ENCODE data around the gene AUH.
"Not testable (repeated sequence)": the region's sequence is repeated elsewhere in the genome, so short reads cannot be mapped to it uniquely, and the experiment has no call there.

Gene AUH

GRCh38 chr9:91220491-91221135 is 141.1 kb downstream of the AUH start:
- no peak overlapping the region for H3K4me3 ChIP-seq
- no peak overlapping the region for H3K27ac ChIP-seq

- Histone ChIP-seq H3K27ac (no peak overlapping the region), H3K4me3 (no peak overlapping the region)
Observed at GRCh38 chr9:91220021-91220420, 141.7 kb downstream of the AUH start.

DNA sequence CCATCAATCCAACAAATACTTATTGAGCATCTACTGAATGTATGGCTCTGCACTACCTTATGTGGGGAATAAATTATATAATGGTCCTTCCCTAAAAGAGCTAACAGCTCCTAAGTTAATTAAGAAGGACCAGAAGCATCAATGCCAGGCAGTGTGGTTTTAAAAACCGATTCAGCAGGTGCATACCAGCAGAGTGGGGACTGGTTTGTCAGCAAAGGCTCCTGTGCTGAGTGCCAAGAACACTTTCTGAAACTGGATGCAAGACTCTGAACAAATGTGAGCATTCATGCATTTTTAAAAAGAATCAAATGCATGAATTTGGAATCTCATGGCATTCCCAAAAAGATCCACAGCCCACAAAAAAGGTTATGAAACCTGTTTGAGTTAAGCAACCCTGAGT is 142.2 kb downstream of the AUH start:
- H3K4me3 ChIP-seq: no peak overlapping the region
- H3K27ac ChIP-seq: no peak overlapping the region

- no peak overlapping the region for H3K4me3 ChIP-seq
- no peak overlapping the region for H3K27ac ChIP-seq
Observed at GRCh38 chr9:91217388-91217787, 144.3 kb downstream of the AUH start.

DNA sequence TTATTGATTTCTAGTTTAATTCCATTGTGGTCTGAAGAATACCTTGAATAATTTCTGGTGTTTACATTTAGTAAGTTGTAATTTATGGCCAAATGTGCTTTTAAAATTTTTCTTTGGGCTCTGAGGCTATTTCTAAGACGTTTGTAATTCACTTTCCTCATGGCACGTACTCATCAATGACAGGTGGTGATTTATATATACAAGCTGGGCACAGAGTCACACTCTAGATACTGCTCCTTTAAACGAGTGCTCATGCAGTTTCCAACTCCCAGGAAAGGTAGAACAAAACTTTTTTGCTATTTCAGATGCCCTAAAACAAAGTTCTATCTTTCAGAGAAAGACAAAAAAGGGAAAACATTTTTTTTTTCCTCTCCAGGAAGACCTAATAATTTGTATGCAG is 146.9 kb downstream of the AUH start:
- no peak overlapping the region for H3K4me3 ChIP-seq
- no peak overlapping the region for H3K27ac ChIP-seq

DNA sequence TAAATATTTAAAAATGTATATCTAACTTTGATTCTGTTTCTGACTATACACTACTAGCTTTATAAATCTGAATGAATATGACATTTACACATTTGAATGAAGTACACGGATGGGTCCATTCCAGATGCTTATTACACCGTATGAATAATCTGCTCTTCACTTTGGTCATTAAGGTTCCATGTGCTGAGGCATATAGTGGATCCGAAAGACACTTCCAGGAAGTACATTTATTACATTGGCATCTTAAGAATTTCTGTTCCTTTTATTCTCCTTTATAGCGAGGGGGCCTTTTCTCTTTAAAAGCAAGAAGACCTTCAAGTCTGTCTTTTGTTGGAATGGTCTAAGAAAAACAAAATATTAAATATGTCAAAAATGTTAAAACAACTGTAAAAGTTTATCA is 147.6 kb downstream of the AUH start:
- no peak overlapping the region for H3K27ac ChIP-seq

GRCh38 chr9:91212596-91213243 is 149.0 kb downstream of the AUH start:
- peak overlapping the region in 1 of 21 experiments; percentile 59 for H3K27ac ChIP-seq
- no peak overlapping the region for H3K4me3 ChIP-seq

More for the DNA sequence above, 147.6 kb downstream of the AUH start:
- H3K4me3 ChIP-seq: no peak overlapping the region

DNA sequence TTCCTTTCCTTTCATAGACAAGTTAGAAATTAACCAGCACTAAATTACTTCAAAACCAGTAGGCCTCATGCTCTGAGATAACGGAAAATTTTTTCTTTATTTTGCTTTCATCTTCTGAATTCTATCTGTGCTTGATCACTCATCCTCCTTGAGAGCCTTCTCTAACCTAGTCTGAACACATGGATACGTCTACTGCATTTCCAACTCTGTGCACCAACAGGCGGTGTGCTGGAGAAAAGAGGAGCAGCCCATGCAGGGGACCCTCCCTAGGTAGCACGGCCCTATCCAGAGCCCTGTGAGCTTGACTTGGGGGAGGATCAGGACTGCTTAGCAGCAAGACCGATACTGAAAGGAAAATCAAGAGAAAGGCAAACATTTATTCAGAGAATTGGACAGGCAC is 149.8 kb downstream of the AUH start:
- Histone ChIP-seq H3K27ac (peak overlapping the region in 5 of 21 experiments; percentile 26 to 68 (median 42)), H3K4me3 (no peak overlapping the region)

- no peak overlapping the region for H3K4me3 ChIP-seq
- H3K27ac ChIP-seq: peak overlapping the region in 2 of 21 experiments; percentile 26 to 42
Observed at GRCh38 chr9:91211414-91211813, 150.3 kb downstream of the AUH start.

DNA sequence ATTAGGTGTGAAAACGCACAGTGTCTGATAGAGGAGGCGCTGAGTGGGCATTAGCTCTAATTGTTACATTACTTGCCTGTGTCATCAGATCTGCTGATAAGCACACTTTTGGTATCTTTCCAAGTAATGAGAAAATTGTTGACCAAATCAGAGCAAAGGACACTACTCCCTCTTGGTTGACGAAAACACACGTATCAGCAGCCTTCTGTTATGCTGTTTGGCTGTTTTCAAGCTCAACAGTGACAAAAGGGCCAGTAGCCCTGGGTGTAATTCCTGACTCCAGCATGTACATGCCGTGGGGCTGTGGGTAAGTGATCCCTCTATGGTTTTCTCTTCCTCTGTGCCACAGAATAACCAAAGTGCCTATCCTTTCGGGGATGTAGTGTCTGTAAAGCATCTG is 151.4 kb downstream of the AUH start:
- Histone ChIP-seq H3K27ac (no peak overlapping the region), H3K4me3 (no peak overlapping the region)

DNA sequence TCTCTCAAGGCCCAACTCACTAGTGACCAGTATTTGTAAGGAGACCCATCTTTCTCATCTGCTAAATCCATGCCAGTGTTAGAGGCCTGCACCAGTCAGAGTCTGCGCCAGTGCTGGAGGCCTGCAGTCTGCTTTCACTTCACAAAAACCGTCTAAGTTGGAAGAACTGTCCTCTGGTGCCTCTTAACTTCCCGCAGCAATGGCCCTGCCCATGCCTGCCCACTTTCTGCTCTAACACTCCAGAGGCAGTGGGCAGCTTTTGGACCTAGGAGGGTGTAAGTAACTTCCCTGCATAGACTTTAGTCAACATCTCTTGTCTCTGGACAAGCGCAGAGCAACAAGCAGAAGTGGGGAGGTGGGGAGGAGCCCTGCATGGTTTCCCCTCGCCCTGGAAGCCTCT is 152.9 kb downstream of the AUH start:
- Histone ChIP-seq H3K4me3 (no peak overlapping the region), H3K27ac (peak overlapping the region in 10 of 21 experiments; percentile 11 to 80 (median 64))

DNA sequence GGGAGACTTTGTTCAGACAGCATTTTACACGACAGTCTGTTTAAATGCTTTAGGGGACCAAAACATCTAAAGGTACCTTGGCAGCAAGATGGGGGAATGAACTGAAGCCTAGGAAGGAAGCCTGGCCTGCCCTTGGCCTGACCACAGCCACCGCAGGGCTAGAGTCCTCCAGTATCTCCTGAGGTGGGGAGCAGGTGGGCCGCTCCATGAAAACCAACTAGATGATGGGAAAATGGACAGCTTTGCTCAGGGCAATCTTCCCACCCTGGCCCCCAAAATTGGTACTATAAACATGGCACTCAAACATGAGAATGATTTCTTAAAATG is 153.3 kb downstream of the AUH start:
- Histone ChIP-seq H3K4me3 (no peak overlapping the region), H3K27ac (peak overlapping the region in 14 of 21 experiments; percentile 1 to 80 (median 60))

GRCh38 chr9:91207729-91208418 is 153.8 kb downstream of the AUH start:
- no peak overlapping the region for H3K4me3 ChIP-seq
- H3K27ac ChIP-seq: peak overlapping the region in 14 of 21 experiments; percentile 1 to 80 (median 62)

- peak overlapping the region in 15 of 21 experiments; percentile 1 to 80 (median 60) for H3K27ac ChIP-seq
Observed at GRCh38 chr9:91207397-91207728, 154.4 kb downstream of the AUH start.

DNA sequence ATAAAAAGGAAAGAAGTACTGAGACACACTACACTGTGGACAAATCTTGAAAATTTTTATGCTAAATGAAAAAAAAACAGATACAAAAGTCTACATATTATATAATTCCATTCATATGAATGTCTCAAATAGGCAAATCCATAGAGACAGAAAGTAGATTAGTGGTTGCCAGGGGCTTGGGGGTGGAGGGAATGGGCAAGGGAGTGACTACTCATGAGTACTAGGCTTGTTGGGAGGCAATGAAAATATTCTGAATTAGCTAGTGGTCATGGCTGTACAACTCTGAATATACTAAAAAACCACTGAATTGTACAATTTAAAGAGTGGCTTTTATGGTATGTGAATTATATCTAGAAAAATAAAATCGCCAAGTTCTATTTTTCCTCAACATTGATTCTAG is 154.9 kb downstream of the AUH start:
- peak overlapping the region in 10 of 21 experiments; percentile 28 to 80 (median 71) for H3K27ac ChIP-seq
- H3K4me3 ChIP-seq: no peak overlapping the region

More at GRCh38 chr9:91207397-91207728, 154.4 kb downstream of the AUH start:
- no peak overlapping the region for H3K4me3 ChIP-seq

DNA sequence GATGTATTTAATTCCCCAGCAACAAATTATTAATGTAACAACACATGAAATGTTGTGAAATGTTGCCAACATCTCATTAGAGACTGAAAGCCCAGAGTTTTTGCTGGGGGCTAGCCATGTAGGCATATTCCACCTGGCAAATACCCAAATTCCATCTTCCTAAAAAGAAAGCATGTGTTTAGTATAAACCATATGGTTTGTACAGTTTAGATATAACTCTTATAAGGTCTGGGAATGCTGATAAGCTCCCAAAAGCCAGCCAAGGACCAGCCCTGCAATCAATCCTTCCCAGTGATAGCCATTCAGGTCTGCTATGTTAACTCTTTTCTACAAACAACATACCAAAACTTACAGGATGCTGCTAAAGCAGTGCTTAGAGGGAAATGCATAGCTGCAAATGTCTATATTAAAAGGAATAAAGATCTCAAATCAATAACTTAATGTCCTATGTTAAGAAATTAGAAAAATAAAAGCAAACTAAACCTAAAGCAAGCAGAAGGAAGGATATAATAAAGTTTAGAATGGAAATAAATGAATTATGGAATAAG is 158.9 kb downstream of the AUH start:
- H3K27ac ChIP-seq: no peak overlapping the region
- no peak overlapping the region for H3K4me3 ChIP-seq

GRCh38 chr9:91200692-91201336 is 160.9 kb downstream of the AUH start:
- Histone ChIP-seq H3K27ac (no peak overlapping the region), H3K4me3 (no peak overlapping the region)

GRCh38 chr9:91199739-91200497 is 161.8 kb downstream of the AUH start:
- no peak overlapping the region for H3K4me3 ChIP-seq
- peak overlapping the region in 4 of 21 experiments; percentile 10 to 75 (median 30) for H3K27ac ChIP-seq

DNA sequence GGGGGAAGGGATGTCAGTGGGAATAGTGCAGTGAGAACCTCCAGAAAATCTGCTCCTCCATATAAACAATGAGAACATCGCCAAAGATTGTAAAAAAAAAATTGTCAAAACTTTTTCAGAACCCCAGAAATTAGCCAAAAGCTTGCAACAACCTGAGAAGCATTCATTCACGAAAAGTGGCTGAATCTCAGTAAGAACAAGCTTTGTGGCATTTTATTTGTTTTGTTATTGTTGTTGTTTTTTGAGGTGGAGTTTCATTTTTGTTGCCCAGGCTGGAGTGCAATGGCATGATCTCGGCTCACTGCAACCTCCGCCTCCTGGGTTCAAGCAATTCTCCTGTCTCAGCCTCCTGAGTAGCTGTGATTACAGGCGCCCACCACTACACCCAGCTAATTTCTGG is 162.8 kb downstream of the AUH start:
- H3K27ac ChIP-seq: peak overlapping the region in 9 of 21 experiments; percentile 32 to 98 (median 71)
- not testable (repeated sequence) for H3K4me3 ChIP-seq

- H3K27ac ChIP-seq: peak overlapping the region in 13 of 21 experiments; percentile 21 to 99 (median 71)
- no peak overlapping the region for H3K4me3 ChIP-seq
Observed at GRCh38 chr9:91198405-91198804, 163.3 kb downstream of the AUH start.

All from skin epidermis (tissue), 12 donors.